Stimulated activated CD8-positive, alpha-beta memory T cell treated with anti-CD3 and anti-CD28 coated beads, Interleukin-2, amount 100 ng/mL, for 48 hours (primary cell): ENCODE measurements around the gene PDGFB.
A peak's percentile ranks its signal among the peaks of the same experiment; 100 is the strongest.

Source experiments
- DNase-seq, 2 donors: peaks; one replicate each; pipeline ENCODE4 v3.0.0-alpha.2; 2020; ENCODE audit warnings: low read depth in 2 of 2

PDGFB gene

GRCh38 chr22:39239561-39240423, 5.0 kb downstream of the PDGFB start:
- DNase-seq = no peak

GRCh38 chr22:39238966-39239505, 5.7 kb downstream of the PDGFB start:
- DNase-seq = no peak

DNA sequence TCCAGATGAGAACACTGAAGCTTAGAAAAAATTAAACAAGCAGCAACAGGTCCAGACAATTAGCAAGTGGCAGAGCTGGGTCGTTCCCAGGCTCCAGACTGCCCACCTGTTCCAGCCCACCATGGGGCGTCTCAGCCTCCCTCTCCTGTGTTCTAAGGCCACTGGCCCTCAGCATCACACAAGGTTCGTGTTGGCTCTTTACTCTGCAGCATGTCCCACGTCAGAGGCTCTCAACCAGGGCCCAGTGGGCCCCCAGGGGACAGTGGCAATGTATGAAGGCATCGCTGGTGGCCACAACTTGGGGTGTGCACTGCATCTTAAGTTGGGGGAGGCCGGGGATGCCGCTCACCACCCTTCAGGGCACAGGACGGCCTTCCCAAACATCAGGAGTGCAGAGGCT, 6.2 kb downstream of the PDGFB start:
- no peak for DNase-seq

DNA sequence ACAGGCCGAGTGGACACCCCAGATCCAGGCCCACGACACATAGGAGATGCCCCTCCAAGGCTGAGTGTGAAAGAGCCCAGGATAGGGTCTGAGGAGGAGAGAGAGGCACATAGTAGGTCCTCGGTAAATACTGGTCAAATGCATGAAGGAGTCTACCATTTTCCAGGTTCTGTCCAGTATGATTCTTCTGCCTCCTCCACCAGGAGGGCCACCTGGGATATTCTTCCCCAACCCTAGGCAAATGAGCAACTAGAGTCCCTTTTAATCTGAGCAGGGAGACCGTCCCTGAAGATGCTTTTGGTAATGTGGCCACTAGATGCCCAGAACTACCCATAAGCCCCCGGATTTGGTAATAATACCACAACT, 6.7 kb downstream of the PDGFB start:
- no peak for DNase-seq

GRCh38 chr22:39237318-39238100, 7.3 kb downstream of the PDGFB start:
- DNase-seq = no peak

- DNase-seq = peak; percentile 34 to 38
These were observed 8.2 kb downstream of the PDGFB start for GRCh38 chr22:39236321-39237317.

GRCh38 chr22:39234867-39235687, 9.7 kb downstream of the PDGFB start:
- no peak for DNase-seq

- DNase-seq = no peak
These were observed 10.4 kb downstream of the PDGFB start for GRCh38 chr22:39234472-39234787.

DNA sequence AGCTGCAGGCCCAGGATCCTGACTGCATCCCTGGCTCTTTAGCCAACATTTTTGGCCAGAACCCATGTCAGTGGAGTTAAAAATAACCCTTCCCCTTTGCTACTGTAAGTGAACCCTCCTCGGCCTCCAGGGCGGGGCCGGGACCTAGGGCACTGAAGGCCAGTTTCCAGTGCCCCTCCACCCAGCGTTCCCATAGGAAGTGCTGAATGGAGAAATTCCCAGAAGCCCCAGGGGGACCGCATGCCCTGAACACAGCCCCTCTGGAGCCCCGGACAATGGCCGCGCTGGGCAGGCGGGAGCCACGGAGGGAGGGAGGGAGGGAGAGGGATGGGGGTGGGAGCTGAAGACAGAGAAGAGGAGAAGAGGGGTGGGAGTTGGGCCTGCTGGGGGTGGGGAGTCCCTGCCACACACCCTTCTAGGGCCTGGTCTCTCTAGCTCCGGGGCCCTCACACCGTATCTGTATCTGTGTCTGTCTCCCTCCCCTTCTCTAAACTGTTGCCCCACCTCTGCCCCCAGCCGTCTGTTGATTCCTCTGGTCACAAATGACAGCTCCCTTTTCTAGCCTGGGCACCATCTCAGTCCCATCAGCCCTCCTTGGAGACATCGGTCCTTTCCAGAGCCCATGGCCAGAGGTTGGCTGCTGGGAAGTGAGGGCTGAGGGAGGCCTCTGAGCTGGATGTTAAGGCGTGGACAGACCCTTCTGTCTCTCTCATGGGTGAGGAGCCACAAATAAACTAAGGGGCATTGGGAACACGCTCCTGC, 10.9 kb downstream of the PDGFB start:
- DNase-seq = no peak

- no peak for DNase-seq
These were observed 11.7 kb downstream of the PDGFB start for GRCh38 chr22:39232806-39233709.

- DNase-seq = no peak
These were observed 12.5 kb downstream of the PDGFB start for GRCh38 chr22:39232246-39232645.

DNA sequence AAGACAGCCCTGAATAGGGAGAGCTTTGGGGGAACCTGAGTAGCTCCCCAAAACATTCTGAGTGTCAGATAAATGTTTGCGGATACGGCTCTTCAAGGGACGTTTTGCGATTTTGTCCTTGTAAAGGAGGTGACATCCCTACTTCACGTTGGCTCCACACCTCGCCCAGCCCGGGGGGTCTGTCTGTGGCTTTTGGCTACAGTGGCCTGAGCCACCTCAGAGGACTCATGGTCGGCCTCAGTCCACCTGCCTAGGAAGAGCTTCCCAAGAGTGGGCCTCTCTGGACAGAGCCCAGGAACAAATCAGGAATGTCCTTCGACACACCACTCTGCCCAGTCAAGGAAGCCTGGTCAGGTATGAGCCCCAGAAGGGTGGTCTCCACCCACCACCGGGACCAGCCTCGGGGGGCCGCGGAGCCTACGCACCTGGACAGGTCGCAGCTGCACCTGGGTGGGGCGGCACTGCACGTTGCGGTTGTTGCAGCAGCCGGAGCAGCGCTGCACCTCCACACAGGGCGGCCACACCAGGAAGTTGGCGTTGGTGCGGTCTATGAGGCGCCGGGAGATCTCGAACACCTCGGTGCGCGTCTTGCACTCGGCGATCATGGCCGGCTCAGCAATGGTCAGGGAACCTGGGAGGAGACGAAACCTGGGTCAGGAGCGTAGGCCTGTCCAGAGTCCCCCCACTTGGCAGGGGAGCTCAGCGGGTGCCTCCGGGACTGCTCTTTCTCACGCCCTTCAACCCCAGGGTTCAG, 13.4 kb downstream of the PDGFB start:
- no peak for DNase-seq

DNA sequence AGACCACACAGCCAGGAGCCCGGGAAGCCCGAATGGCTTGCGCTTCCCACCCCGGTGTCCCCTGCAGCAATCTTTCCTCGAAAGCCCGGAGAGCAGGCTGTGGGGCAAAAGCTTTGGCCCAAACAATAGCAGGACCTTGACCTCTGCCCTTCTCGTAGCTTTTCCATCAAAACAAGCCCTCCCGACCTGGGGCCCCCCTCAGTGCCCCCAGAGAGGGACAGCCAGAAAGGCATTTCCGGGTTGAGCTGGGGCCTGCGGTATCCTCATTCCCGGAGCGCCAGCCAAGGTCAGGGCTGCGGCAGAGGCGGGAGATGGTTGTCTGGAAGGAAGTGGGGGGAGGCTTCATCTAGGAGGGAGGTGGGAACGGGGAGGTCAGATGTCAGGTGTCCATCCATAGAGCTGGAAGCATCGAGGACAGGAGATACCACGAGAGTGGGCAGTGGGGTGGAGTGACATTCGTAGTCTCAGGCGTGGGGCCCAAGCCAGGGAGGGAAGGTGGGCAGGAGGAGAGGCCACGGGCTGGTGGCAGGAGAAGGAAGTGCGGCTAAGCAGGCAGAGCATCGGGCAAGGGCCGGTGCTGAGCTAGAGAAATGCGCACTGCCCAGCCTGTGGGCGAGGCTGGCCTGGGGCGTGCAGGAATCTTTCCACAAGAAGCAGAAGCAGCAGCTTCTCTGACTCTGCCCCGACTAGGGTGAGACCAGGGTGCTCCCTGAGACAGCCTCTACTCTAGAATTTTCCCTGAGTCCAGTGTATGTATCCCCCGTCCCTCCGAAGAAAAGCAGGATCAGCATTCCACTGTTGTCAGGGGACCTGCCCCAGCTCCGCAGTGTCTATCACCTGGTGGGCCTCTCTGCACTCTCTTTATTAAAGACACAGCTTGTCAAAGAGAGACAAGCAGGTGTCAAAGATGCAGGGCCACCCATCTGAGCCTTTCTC, 14.3 kb downstream of the PDGFB start:
- DNase-seq = no peak

DNA sequence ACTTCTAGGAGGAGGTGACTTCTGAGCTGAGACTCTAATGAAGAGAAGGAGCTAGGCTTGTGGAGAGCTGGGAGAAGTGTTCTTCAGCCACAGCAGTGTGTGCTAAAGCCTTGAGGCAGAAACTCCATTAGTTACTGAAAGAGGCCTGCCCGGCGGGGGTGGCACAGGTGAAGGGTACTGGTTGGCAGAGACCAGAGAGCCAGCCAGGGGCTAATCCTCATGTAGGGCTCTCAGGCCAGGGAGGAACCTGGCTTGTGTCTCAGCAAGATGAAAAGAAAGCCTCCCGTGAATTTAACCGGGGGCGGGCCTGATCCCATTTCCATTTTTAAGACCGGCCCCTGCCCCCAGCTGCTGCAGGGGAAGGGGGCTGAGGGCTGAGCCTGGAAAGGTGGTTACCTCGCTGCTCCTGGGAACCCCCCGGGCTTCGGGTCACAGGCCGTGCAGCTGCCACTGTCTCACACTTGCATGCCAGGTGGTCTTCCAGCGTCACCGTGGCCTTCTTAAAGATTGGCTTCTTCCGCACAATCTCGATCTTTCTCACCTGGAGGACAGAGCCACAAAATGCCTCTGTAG, 15.0 kb downstream of the PDGFB start:
- DNase-seq = no peak

DNA sequence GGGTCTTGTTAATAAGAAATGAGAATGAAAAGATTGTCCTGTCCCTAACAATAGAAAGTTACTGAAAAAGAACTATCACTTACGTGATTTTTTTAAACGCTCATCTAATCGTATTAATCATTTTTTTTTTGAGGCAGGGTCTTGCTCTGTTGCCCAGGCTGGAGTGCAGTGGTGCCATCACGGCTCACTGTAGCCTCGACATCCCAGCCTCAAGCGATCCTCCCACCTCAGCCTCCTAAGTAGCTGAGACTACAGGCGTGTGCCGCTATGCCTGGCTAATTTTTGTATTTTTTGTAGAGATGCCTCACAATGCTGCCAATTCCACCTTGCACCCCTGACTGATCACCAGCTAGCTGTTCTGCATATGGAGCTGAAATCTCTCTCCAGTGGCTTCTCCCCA, 15.7 kb downstream of the PDGFB start:
- DNase-seq = no peak

DNA sequence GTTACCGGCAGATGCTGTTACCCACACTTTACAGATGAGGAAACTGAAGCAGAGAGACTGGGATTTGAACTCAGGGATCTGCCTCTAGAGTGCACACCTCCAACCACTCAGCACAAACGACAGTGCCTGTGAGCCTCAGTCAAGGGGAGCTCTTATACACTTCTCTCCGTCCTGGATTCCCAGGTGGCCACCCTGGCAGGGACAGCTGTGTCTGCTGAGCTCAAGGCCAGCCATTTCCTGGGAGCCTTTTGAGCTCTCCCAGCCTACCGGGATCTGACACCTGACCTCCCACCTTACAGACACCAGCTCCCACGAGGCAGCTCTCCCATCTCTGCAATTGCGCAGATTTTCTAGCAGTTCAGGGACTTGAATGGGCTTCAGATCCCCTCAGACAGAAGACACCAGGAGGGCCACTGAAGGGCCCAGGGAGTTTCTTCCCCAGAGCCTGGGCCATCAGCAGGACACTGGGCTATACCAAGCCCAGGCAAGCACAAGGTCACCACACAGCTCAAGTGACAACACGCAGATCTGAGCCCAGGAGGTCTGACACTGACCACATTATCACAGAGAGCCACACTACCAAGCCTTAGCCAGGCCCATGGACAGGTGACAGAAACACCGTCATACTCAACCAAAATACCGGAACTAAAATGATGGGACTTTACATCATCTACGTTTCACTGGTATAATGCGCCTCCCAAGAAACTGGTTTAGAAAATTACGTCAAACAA, 17.1 kb downstream of the PDGFB start:
- no peak for DNase-seq
